Activated CD8-positive, alpha-beta memory T cell treated with anti-CD3 and anti-CD28 coated beads, Interleukin-2, amount 10 ng/mL, durations not matched to agents 7 days and 5 days (primary cell): ENCODE data around the gene AFG1L. TPM values are rescaled to one million over a fixed set of nuclear protein-coding genes. Genes with fewer than 3 reads are reported as not detected.
"Not testable (repeated sequence)": the region's sequence is repeated elsewhere in the genome, so short reads cannot be mapped to it uniquely, and the experiment has no call there.

Experiments used
- ATAC-seq: fragments of 150-1000 bp; cut with Tn5 transposase; one replicate; pipeline ENCODE4 v1.10.0; 2021; ENCODE audit warnings: moderate library complexity
- CTCF ChIA-PET: fragments of 350-600 bp; sonication (Branson Sonifier 250); formaldehyde crosslinking; loops from one replicate; lab custom pipeline; 2021; ENCODE audit warnings: antibody characterized with exemption; lab: Charles Lee
- DNase-seq: peaks from one replicate; pipeline ENCODE4 v3.0.0-alpha.2; 2020
- H3K27ac Mint-ChIP-seq: one replicate; pipeline ENCODE4 v1.8.0; 2021; ENCODE audit warnings: mild to moderate bottlenecking, mixed read lengths
- H3K27me3 Mint-ChIP-seq: one replicate; pipeline ENCODE4 v1.8.0; 2021; ENCODE audit warnings: mixed read lengths
- H3K36me3 Mint-ChIP-seq: one replicate; pipeline ENCODE4 v1.8.0; 2021; ENCODE audit warnings: mild to moderate bottlenecking, mixed read lengths
- H3K4me1 Mint-ChIP-seq: one replicate; pipeline ENCODE4 v1.8.0; 2021; ENCODE audit warnings: mixed read lengths
- H3K4me3 Mint-ChIP-seq: one replicate; pipeline ENCODE4 v1.8.0; 2021; ENCODE audit warnings: mild to moderate bottlenecking, moderate library complexity, mixed read lengths
- H3K9me3 Mint-ChIP-seq: one replicate; pipeline ENCODE4 v1.8.0; 2022; ENCODE audit warnings: low read depth, mixed read lengths
- total RNA-seq, 2 experiments: library from RNA; stranded (reverse); gene quantifications; one replicate each; pipeline ENCODE4 v1.2.3, GENCODE V29; 2021

The AFG1L gene
- total RNA-seq, 2 experiments from 2014 or later = 3.9 to 8.9 TPM

DNA sequence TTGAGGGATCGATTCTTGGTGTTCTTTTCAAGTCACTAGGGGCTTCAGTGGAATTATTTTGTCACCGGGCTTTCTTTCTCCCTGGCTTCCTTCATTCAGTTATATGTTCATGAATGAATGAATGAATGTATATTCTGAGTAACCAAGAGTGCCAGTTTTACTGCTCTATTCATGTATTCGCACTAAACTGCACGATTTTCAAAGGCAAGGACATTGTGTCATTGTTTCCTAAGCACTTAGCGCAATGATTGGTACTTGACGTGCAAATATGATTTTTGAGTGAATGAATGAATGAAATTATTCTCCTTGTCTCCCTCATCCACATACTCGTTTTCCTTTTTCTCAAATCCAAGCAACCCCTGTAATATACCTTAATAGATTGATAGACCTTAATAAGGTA lies 822 bp downstream of the AFG1L start:
- DNase-seq = no peak
- H3K27me3 Mint-ChIP-seq = no peaks in the 10 kb centered on the region
- peaks cover 3% of the 10 kb centered on the region for H3K36me3 Mint-ChIP-seq
- peak overlapping the region; percentile 89 for H3K4me3 Mint-ChIP-seq
- H3K27ac Mint-ChIP-seq = peak overlapping the region; percentile 99
- CTCF ChIA-PET = interaction anchor here (1.5 to 1.8 kb wide), 2 partner anchors 10 to 13 kb away, joined by 4 to 5 read pairs; no protein-coding TSS in a partner anchor
- peaks cover 24% of the 10 kb centered on the region for H3K4me1 Mint-ChIP-seq
- no peaks in the 10 kb centered on the region for H3K9me3 Mint-ChIP-seq
- ATAC-seq = no peak

DNA sequence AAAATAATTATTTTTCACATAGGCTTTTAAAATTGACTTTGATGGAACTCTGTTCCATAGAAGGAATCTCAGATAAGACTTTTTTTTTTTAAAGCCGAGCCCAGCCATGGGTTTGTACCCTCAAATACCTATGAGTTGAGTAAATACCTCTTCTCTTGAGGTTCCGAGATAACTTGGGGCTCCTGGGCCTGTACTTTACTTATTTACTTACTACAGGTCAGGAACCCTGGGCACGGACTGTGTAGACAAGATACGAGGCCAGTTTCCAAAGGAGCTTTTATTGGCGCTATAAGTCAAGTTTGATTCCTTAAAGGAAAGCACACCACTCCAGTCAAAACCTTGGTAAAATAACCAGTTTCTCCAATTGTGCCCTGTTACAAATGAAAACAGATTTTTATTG lies 7.5 kb downstream of the AFG1L start:
- CTCF ChIA-PET = no interaction called here
- no peaks in the 10 kb centered on the region for H3K9me3 Mint-ChIP-seq

DNA sequence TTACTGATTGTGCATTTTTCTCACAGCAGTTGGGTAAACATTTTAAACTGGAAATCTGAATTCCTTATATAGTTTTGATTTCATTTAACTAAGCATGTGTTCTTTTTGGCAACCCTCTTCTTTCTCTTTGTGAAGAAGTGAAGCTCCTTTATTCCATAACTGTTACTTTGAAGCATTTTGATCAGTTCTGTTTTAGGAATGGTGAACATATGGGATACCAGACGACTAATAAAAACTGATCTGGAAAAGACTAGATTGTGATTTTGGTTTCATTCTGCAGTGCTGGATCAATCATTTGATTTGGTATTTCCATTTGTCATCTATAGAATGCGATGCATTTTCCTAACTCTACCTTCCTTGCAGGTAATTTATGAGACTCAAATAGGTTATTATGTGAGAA lies 9.8 kb downstream of the AFG1L start:
- ATAC-seq (no peak), DNase-seq (no peak)
- H3K36me3 Mint-ChIP-seq = peaks cover 4% of the 10 kb centered on the region
- CTCF ChIA-PET = no interaction called here
- H3K27ac Mint-ChIP-seq = no peak overlapping the region
- H3K9me3 Mint-ChIP-seq = no peaks in the 10 kb centered on the region
- H3K4me3 Mint-ChIP-seq = no peak overlapping the region
- H3K27me3 Mint-ChIP-seq = no peaks in the 10 kb centered on the region
- H3K4me1 Mint-ChIP-seq = peaks cover 7% of the 10 kb centered on the region

More for the DNA sequence above, 7.5 kb downstream of the AFG1L start:
- H3K27ac Mint-ChIP-seq = no peak overlapping the region
- no peak overlapping the region for H3K4me3 Mint-ChIP-seq
- DNase-seq (no peak), ATAC-seq (no peak)
- H3K36me3 Mint-ChIP-seq = peaks cover 5% of the 10 kb centered on the region
- no peaks in the 10 kb centered on the region for H3K27me3 Mint-ChIP-seq
- peaks cover 11% of the 10 kb centered on the region for H3K4me1 Mint-ChIP-seq

DNA sequence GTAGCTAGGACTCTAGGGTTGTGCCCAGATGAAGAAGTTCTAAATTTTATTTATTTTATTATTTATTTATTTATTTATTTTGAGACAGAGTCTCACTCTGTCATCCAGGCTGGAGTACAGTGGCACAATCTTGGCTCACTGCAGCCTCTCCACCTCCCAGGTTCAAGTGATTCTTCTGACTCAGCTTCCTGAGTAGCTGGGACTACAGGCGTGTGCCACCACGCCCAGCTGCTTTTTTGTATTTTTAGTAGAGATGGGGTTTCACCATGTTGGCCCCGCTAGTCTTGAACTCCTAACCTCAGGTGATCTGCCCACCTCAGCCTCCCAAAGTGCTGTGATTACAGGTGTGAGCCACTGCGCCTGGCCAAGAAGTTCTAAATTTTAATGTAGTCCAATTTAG lies 13.8 kb downstream of the AFG1L start:
- CTCF ChIA-PET = interaction anchor here (1.3 kb wide), 2 partner anchors 10 to 21 kb away, joined by 3 read pairs; no protein-coding TSS in a partner anchor
- H3K4me3 Mint-ChIP-seq, ATAC-seq, H3K9me3 Mint-ChIP-seq, H3K36me3 Mint-ChIP-seq, H3K27ac Mint-ChIP-seq, H3K27me3 Mint-ChIP-seq, H3K4me1 Mint-ChIP-seq: not testable (repeated sequence)
- peak; percentile 40 for DNase-seq

DNA sequence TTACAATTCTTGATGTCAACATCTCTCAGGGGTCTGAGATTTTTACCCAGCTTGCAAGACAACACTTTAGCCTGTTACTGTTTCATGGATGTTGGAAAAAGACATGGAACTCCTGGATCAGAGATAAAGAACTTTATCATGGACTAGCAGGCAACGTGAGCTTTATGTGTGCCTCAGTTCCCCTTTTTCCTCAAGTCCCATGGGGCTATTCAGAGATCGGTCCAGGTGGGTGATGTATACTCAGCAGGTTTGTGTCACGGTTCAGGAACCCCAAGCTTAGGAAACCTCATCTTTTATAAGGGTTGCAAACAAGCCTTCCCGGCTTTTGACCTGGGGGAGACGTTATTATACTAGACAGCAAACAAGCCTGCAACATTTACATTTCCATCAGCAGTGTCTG lies 15.0 kb downstream of the AFG1L start:
- CTCF ChIA-PET = no interaction called here
- Mint-ChIP-seq H3K27ac (no peak overlapping the region), H3K36me3 (peaks cover 2% of the 10 kb centered on the region), H3K4me1 (peaks cover 7% of the 10 kb centered on the region), H3K27me3 (no peaks in the 10 kb centered on the region), H3K9me3 (no peaks in the 10 kb centered on the region), H3K4me3 (no peak overlapping the region)
- no peak for DNase-seq
- no peak for ATAC-seq

DNA sequence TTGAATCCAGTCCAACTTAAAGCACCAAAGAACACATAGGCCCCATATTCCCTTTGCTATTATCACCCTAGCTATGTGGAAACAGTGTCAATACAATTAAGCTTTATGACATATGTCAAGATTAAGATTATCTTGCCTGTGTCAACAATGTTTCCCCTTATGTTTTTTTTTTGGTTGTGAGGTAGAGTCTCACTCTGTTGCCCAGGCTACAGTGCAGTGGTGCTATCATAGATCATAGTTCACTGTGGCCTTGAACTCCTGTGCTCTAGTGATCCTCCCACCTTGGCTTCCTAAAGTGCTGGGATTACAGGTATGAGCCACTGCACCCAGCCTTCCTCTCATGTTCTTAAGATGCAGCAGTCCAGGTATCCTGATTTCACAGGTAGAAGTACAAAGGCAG lies 17.8 kb downstream of the AFG1L start:
- ATAC-seq (no peak), DNase-seq (no peak)
- H3K9me3 Mint-ChIP-seq = no peaks in the 10 kb centered on the region
- CTCF ChIA-PET = no interaction called here
- H3K4me3 Mint-ChIP-seq = no peak overlapping the region
- H3K36me3 Mint-ChIP-seq = peaks cover 2% of the 10 kb centered on the region
- H3K27ac Mint-ChIP-seq = no peak overlapping the region
- H3K27me3 Mint-ChIP-seq = no peaks in the 10 kb centered on the region
- peaks cover 7% of the 10 kb centered on the region for H3K4me1 Mint-ChIP-seq

DNA sequence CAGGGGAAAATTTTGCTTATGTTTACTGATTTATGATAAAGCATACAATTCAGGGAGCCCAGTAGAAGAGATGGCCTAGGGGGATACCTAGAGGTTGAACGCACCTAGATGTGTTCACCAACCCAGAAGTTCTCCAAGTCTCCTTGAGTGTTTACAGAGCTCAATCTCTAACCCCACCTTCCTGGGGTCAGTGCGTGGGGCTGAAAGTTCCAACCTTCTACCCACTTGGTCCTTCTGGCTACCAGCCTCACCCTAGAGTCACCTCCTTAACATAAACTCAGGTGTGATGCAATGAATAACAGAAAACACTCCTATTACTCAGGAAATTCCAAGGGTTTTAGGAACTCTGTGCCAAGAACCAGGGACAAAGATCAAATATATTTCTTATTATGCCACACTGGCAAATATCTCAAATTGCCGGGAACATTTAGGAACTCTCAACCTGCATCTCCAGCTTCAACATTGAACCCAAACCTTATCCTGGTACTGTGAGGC lies 26.4 kb downstream of the AFG1L start:
- Mint-ChIP-seq H3K9me3 (no peaks in the 10 kb centered on the region), H3K36me3 (peaks cover 4% of the 10 kb centered on the region)

DNA sequence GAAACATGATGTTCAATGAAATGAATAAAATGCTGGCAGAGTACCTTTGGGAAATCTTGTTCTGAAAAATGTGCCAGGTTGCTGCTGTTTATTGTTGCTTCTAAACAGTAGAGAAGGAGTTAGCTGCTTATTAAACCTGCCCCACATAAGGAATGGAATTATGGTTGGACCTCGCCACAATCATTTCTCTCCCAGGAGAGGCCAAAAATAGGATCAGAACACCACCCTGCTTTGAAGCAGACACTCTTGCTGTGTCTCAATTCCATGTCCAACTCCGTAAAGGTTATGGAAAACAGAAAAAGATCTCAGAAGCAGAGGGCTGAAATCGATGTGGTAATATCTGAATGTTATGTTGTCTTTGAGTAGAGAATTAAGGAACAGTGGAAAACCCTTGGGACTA lies 27.9 kb downstream of the AFG1L start:
- Mint-ChIP-seq H3K4me1 (no peaks in the 10 kb centered on the region), H3K9me3 (no peaks in the 10 kb centered on the region), H3K4me3 (no peak overlapping the region), H3K27me3 (no peaks in the 10 kb centered on the region), H3K27ac (no peak overlapping the region), H3K36me3 (peaks cover 8% of the 10 kb centered on the region)
- DNase-seq (no peak), ATAC-seq (no peak)
- CTCF ChIA-PET = no interaction called here

More for the DNA sequence above, 26.4 kb downstream of the AFG1L start:
- ATAC-seq (no peak), DNase-seq (no peak)
- H3K4me3 Mint-ChIP-seq = no peak overlapping the region
- H3K27me3 Mint-ChIP-seq = no peaks in the 10 kb centered on the region
- H3K27ac Mint-ChIP-seq = no peak overlapping the region
- H3K4me1 Mint-ChIP-seq = no peaks in the 10 kb centered on the region
- CTCF ChIA-PET = no interaction called here

DNA sequence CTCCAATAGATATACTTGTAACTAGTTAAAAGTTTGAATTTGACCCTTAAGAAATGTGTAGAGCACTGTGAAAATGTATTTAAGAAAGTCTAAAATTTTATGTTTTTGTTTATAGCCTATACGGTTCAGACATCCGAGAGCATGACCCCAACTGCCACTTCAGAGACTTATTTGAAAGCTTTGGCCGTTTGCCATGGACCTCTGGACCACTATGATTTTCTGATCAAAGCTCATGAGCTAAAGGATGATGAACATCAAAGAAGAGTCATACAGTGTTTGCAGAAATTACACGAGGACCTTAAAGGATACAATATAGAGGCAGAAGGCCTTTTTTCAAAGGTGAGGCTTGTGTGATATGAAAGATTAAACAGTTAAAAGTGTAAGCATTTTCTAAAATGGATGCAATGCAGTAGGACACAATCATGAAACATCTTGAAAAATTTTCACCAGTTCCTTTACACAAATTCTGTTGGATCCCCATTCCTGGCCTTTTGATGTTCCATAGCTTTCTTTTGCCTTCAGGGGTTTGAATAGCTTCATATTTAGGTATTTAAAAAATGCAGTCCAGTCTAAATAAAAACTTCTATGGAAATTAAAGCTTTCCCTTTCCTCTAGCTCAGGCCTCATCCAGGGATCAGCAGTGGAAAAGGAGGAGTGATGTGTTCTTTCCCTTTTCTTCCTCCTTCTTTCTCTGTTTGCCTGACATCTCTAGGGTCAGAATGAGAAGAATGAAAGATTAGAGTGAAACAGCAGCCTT lies 29.0 kb downstream of the AFG1L start:
- Mint-ChIP-seq H3K36me3 (peaks cover 11% of the 10 kb centered on the region), H3K27ac (no peak overlapping the region), H3K4me3 (no peak overlapping the region), H3K4me1 (no peaks in the 10 kb centered on the region), H3K27me3 (no peaks in the 10 kb centered on the region), H3K9me3 (no peaks in the 10 kb centered on the region)
- CTCF ChIA-PET = no interaction called here
- DNase-seq (no peak), ATAC-seq (no peak)

DNA sequence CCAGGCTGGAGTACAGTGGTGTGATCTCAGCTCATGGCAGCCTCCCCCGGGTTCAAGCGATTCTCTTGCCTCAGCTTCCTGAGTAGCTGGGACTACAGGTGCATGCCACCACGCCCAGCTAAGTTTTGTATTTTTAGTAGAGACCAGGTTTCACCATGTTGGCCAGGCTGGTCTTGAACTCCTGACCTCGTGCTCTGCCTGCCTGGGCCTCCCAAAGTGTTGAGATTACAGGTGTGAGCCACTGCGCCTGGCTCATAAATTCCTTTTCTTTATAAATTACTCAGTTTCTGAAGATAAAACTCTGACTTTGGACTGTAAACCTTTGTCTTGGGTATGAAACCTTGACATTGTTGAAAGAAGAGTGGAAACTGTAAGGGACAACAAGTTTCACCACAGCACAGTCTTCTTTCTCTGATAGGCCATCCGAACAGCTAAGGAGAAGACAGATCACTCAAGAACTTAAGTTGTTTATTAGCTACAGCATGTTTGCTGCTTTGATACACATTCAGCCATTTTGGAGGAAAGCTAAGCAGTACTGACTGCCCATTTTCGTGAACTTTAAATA lies 35.4 kb downstream of the AFG1L start:
- H3K4me1 Mint-ChIP-seq, DNase-seq, H3K36me3 Mint-ChIP-seq, ATAC-seq, H3K27me3 Mint-ChIP-seq, CTCF ChIA-PET, H3K4me3 Mint-ChIP-seq, H3K27ac Mint-ChIP-seq, H3K9me3 Mint-ChIP-seq: not testable (repeated sequence)

DNA sequence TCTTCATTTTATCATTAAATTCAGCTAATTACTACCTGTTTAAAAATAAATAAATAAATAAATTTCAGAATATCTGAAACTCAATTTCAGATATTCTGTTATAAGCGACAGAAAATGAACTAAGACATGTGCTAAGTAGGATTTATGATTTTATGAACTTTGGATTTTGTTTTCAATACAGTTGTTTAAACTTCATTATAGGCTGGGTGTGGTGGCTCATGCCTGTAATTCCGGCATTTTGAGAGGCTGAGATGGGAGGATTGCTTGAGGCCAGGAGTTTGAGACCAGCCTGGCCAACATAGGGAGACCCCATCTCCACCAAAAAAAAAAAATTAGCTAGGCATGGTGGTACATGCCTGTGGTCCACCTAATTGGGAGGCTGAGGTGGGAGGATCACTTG lies 36.0 kb downstream of the AFG1L start:
- Mint-ChIP-seq H3K27ac (no peak overlapping the region), H3K36me3 (peaks cover 8% of the 10 kb centered on the region), H3K27me3 (no peaks in the 10 kb centered on the region), H3K9me3 (no peaks in the 10 kb centered on the region), H3K4me3 (no peak overlapping the region), H3K4me1 (no peaks in the 10 kb centered on the region)
- CTCF ChIA-PET = no interaction called here
- ATAC-seq (no peak), DNase-seq (no peak)

DNA sequence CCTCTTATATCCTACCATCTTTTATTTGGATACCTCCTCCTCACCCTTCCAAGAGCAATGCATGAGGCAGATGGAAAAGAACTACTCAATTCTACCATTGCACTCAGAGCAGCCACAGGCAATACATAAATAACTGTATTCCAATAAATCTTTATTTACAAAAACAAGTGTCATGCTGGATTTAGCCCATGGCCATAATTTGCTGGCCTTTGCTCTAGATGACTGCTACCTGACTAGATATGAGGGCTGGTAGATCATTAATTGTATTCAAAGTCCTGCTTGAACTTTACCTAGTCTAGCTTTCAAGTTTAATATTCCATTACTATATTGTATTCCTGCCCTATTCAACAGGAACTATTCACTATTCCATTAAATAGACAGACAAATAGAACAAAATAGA lies 37.1 kb downstream of the AFG1L start:
- H3K9me3 Mint-ChIP-seq = no peaks in the 10 kb centered on the region
- no peaks in the 10 kb centered on the region for H3K27me3 Mint-ChIP-seq
- no peaks in the 10 kb centered on the region for H3K4me1 Mint-ChIP-seq
- ATAC-seq (no peak), DNase-seq (no peak)
- peaks cover 6% of the 10 kb centered on the region for H3K36me3 Mint-ChIP-seq
- CTCF ChIA-PET = interaction anchor here (0.5 kb wide), 1 partner anchor 108 kb away, joined by 4 read pairs; no protein-coding TSS in a partner anchor
- no peak overlapping the region for H3K4me3 Mint-ChIP-seq
- H3K27ac Mint-ChIP-seq = no peak overlapping the region

DNA sequence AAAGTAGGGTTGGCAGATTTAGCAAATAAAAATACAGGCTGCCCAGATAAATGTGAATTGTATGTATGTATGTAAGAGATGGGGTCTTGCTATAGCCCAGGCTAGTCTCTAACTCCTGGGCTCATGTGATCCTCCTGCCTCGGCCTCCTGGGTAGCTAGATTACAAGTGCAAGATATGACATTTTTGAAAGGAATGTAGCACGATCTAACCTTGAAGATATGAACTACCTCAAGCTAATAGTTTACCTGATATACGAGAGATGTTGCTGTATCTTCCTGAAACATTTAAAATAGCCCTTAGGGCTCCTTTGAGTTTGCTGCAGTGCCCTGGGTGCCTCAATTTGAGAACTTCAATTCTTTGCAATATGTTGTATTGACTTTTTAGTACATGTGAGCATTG lies 42.1 kb downstream of the AFG1L start:
- H3K27me3 Mint-ChIP-seq = no peaks in the 10 kb centered on the region
- ATAC-seq = no peak
- H3K36me3 Mint-ChIP-seq = no peaks in the 10 kb centered on the region
- CTCF ChIA-PET = no interaction called here
- no peak for DNase-seq
- H3K4me1 Mint-ChIP-seq = no peaks in the 10 kb centered on the region
- no peak overlapping the region for H3K27ac Mint-ChIP-seq
- no peak overlapping the region for H3K4me3 Mint-ChIP-seq
- no peaks in the 10 kb centered on the region for H3K9me3 Mint-ChIP-seq

DNA sequence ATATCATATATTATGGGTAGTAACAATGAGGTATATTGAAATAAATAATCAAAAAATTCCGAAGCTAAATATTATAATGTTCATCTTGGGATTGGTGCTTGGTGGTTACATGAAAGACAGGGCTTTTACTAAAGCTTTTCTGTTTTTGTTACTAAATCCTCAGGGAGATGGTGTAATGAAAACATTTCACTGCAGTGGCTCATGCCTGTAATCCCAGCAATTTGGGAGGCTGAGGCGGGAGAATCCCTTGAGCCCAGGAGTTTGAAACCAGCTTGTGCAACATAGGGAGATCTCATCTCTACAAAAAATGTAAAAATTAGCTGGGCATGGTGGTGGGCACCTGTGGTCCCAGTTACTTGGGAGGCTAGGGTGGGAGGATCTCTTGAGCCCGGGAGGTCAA lies 42.9 kb downstream of the AFG1L start:
- CTCF ChIA-PET = no interaction called here
- H3K4me3 Mint-ChIP-seq = no peak overlapping the region
- no peak for DNase-seq
- H3K9me3 Mint-ChIP-seq = no peaks in the 10 kb centered on the region
- no peaks in the 10 kb centered on the region for H3K4me1 Mint-ChIP-seq
- no peak overlapping the region for H3K27ac Mint-ChIP-seq
- ATAC-seq = no peak
- no peaks in the 10 kb centered on the region for H3K27me3 Mint-ChIP-seq
- H3K36me3 Mint-ChIP-seq = no peaks in the 10 kb centered on the region
